Measurements from ENCODE around the gene NPHP4.

NPHP4 gene

DNA sequence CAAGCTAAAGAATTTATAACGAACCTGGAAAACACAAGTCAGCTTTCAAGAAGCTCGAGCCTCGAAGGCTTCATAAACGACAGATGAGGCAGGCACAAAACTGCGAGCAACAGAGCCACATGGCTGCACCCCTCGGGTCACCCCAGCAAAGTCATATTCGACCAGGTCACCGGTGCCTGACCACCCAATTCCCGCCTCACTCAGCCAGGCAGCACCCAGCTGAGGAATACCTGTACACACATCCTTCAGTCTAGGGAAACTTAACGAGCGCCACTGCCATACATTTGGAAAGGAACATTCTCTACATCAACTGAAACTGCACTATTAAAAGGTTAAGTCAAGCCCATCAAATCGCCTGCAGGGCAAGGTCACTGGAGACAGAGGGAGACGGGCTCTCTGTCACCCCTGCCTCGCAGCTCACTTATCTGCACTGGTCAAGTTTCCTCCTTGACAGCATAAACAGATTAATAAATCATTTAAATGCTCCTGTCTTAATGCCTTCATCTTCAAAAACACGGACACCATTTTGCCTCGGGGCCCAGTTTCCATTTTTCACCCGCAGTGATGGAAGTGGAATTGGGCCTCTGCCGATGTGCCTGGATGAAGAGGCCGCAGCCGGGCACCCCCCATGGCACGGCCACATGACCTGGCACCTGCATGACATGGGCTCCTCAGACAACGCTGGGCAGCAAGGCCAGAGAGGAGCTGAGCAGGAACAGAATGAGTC, 20.6 kb downstream of the NPHP4 start:
- no peak for DNase-seq (ENCODE audit: low read depth)

DNA sequence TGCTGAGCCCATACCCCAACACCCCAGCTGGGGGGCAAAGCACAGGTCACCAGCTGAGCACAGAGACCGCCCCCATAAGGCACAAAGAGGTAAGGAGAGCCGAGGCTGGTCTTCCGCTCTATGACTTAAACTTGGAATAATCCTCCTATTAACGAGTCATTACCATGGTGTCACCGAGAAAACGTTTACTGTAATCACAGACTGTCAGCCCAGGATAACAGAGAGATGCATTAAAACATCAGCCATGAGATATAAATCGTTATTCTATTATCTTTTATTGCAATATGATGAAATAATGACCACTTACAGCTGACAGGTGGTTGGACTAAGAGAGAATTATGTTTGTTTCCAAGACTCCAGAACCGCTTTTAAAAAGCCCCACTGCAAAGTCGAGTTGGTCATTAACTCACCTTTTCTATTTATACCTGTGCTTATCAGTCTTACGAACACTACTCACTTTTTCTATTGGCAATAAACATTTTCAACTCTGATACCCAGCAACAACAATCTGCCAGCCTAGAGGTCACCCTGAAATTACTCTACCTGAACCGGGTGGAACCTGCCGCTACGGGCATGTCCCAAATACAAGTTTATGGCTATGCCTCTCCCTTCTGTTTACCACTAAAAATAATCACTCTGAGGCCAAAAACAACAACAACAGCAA, 21.5 kb downstream of the NPHP4 start:
- DNase-seq (ENCODE audit: low read depth) = no peak

DNA sequence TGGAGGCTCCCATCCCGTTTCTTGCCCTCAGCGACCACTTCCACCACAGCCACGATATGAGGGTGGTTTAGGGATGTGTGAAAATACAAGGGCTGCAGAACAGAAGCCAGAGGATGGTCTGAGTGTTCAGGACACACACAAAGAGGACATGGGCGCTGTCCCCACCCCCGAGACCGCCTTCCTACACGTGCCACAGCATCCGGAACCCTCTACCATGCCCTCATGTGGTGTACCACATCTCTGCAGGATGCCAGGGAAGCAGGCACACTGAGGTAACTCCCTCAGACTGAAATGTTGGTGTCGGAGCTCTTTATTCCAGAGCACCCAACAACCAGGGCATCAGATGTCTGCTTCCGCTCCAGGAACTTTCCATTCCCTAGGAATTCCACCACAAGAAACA, 23.1 kb downstream of the NPHP4 start:
- DNase-seq (ENCODE audit: low read depth) = no peak

DNA sequence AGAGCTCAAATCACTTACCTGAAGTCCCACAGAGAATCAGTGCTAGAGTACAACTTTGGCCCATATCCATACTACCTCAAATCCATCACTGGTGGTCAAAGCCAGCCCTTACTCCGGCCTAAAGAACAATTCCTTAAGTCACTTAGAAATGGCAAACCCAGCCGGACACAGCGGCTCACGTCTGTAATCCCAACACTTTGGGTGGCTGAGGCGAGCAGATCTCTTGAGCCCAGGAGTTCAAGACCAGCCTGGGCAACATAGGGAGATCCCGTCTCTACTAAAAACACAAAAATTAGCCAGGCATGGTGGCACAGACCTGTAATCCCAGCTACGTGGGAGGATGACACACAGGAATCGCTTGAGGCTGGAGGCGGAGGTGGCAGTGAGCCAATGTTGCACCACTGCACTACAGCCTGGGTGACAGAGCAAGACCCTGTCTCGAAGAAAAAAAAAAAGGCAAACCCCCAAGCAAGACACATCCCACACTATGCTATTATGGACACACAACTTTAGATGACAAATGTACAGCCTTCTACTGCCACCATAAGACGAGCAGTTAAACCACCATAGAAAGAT, 24.0 kb downstream of the NPHP4 start:
- no peak for DNase-seq (ENCODE audit: low read depth)

DNA sequence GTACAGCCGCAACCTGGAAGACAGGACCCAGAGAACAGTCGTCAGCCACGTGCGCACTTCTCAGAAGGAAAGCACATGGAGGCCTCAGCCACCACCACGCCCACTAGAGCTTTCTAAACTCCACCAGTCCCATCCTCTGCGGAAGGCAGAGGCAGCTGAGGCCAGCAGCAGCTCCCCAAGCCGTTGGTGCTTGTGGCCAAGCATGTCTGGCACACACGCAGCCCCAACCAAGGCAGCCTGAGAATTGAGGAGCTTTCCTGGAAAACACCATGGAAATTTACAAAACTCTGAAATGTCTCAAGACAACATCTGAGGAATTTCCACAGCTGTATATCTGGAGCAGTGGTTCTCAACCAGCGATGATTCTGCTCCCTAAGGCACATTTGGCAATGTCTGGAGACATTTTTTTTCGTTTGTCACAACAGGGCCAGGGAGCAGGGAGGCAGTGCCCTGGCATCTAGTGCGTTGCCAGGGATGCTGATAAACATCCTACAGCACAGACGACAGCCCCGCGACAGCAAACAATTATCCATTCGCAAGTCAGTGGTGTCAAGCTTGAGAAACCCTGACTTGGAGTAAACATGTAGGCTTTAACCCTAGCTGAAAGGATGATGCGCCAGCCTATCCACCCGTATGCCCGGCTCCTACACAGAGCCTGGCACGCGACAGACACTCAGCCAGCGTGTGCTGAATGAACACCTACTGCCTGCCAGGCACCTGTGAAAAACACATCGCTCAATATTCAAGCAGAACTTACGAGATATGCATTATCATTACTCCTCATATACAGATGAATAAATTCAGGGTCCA, 24.7 kb downstream of the NPHP4 start:
- DNase-seq (ENCODE audit: low read depth) = no peak

DNA sequence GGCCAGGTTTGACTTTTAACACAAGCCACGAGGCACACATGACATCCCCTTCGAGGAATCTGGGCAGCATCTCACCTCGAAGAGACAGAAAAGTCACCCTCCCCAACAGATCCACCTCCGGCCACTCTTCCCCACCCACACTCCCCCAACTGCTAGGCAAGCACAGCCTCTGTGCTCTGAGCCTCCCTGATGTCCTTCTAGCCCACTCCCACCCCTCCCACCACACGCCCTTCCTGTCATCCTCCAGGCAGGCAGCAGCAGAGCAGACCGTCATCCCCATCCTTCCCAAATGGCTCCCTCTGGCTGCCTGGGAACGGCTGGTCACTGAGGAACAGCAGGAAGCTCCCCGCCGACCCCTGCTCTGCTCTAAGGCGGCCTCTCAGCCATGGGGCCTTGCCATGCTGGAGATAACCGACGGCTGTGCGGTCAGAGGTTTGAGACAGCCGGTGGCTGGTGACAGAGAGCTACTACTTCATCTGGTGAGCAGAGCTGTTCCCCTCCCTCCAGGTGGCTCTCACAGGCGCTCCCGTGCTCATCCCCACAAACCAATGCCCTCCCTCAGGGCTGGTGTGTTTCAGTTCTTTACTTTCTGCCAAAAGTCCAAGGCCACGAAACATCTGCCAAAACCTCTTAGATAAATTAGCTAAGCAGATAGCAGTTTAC, 25.6 kb downstream of the NPHP4 start:
- DNase-seq (ENCODE audit: low read depth) = no peak

DNA sequence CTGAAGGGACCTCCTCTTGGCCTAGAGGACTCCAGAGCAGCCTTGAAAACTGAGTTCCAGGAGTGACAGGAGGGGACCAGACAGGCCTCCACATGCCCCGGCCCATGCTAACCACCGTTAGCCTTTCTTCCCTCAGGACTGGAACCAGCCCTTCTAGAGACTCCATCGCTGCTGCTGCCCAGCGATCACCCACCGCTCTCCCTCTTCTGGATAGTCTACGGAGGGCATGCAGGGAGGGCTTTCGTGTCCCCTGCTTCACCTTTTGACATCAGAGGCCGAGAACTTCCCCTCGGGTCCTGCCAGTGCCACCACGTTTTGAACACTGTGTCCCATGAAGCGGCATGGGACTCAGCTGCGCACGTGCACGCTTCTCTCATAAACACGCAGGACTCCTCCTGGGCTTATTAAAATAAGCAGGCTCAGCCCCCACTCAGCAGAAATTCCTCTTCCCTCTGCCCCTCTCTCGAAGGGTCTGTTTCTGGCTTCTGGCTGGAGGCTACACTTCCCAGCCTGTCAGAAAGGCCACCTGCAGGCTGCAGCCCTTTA, 26.6 kb downstream of the NPHP4 start:
- DNase-seq (ENCODE audit: low read depth) = no peak

DNA sequence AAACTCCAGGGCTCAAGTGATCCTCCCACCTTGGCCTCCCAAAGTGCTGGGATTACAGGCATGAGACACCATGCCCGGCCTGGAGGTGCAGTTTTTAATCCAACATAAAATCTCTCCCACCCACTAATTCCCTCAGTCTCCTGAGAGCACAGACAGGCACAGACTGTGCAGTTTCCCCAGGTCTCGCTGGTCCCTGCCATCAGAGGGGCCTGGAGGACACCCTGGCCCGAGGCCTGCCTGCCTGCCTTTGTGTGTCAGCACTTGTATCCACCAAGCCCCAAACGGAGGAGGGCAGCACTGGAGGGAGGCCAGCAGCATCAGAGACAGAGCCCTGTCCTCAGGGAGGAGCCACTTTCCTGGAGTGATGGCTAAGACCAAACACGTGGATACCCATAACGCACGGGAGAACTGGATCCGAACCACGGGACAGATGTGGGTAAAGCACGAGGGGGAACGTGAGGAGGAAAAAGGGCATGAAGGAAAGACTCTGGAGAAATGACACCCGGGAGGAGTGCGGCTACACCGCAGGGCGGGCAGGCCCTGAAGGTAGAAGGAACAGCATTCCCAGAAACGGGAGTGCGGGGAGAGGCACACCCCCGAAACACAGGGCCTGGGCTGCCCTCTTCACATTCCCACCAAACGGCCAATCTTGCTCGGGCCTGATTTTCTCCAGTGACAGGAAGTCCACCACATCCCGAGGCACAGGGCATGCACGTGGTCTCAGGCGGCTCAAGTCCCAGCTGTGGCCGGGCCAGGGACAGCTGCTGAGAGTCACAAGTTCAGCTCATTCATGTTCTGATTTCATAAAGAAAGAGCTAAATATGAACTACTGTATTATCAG, 29.7 kb downstream of the NPHP4 start:
- no peak for DNase-seq (ENCODE audit: low read depth)

DNA sequence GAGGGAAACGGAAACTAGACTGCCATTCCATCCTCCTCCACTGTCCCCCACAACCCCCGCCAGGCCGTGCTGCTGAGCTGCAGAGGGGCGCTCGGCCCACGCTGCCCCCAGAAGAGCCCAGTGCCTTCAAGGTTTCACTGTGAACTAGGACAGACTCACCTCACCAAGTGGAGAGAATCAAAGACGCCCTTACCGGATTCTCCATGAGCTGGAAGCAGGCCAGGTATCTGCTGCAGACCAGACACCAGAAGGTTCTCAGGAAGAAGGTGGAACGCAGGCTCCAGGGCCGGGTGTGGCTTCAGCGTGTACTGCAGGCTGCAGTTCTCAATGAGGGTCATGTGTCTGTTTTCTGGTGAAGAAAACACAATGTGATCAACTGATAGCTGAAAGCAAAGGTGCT, 30.6 kb downstream of the NPHP4 start:
- no peak for DNase-seq (ENCODE audit: low read depth)

DNA sequence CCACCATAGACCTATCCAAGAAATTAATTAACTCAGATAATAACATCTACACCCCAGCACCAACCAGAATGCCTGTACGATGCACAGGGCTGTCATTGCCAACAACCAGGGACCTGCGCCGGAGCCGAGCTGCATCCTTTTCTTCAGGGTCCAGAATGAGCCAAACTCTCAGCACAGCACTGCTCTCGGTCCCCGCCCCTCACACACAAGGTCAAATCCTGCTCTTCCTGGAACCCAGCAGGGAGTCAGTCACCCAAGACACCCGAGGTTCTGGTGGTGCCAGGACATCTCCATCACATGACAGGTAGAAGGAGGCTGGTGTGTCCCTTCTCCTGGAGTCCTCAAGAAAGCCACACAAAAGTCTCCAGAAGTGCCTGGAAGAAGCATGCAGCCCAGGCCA, 31.9 kb downstream of the NPHP4 start:
- no peak for DNase-seq (ENCODE audit: low read depth)

DNA sequence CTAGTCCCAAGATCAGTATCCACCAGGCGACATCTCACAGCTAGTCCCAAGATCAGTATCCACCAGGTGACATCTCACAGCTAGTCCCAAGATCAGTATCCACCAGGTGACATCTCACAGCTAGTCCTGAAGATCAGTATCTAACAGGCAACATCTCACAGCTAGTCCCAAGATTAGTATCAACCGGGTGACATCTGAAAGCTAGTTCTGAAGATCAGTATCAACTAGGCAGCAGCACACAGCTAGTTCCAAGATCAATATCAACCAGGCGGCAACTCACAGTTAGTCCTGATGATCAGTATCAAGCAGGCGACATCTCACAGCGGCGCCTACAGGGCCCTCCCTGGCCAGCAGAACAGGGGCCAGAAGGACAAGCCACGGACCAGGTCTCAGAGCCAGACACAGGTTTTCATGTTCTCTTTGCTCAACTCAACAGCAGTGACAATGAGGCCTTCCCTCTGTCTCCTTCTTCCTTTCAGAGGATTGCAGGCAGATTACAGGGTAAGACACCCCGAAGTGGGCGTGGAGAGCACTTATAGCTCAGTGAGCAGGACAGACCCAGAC, 32.5 kb downstream of the NPHP4 start:
- no peak for DNase-seq (ENCODE audit: low read depth)

DNA sequence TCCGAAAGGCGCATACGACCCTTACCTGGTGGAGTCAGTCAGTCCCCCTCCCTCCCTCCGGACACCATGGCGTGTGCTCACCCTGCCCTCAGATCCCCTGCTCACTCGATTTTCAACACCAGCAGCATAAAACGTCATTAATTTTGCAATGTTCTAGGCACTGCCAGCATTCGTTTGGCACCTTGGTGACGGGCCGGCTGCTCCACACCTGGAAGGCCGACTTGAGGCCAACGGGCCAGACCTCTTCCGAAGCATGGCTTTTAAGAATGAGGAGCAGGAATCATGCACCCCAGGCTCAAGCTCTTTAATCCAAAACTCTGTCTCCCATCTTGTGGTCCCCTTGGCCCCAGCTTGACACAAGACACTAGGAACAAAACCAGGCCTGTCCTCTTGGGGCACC, 33.1 kb downstream of the NPHP4 start:
- DNase-seq (ENCODE audit: low read depth) = no peak

DNA sequence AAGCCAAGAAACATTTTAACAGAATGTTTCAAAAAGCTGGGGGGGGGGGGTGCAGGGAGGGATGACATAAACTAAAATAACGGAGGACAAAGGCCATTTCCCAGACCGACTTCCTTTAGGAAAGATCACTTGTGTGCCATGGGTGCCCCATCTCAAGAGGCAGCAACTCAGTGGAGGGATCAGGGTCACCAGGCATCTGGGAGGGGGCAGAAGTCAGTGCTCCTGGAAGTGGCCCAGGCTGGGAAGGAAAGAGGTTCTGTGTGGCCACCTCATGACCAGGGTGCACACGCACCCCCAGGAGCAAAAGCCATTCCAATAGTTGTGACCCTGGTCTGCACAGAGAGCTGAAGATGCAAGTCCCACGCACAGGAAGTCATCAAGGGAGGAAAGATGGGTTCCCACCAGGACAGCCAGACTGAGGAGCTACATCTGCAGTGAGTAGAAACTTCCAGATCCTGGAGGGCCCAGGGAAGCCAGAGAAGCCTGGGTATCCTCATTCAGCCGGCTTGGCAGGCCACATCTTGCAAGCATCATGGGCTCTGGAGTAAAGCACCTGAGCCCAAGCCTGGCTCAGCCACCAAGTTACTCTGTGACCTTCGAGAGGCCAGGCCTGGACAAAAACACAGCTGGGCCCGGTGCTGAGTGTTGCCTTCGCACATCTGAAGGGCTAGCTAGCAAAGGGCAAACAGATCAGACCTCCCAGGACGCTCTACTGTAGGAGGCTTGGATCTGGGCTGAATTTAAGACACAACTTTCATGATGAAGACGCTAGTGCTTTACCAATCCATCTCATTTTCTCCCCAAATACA, 36.0 kb downstream of the NPHP4 start:
- no peak for DNase-seq (ENCODE audit: low read depth)

DNA sequence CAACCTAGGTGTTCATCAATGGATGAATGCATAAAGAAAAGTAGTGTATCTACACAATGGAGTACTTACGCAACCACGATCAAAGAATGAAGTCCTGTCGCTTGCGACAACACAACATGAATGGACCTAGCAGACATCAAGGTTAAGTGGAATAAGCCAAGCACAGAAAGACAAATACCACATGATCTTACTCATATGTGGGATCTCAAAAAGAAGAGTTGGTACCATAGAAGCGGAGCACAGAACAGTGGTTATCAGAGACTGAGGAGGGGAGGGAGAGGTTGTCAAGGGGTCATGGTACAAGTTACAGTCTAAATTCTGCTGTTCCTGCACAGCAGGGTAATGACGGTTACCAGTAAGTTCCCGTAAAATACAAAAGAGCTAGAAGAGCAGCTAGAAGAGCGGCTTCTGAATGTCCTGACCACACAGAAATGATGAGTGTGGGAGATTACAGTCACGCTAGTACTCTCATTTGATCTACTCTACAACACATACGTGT, 36.7 kb downstream of the NPHP4 start:
- no peak for DNase-seq (ENCODE audit: low read depth)

DNA sequence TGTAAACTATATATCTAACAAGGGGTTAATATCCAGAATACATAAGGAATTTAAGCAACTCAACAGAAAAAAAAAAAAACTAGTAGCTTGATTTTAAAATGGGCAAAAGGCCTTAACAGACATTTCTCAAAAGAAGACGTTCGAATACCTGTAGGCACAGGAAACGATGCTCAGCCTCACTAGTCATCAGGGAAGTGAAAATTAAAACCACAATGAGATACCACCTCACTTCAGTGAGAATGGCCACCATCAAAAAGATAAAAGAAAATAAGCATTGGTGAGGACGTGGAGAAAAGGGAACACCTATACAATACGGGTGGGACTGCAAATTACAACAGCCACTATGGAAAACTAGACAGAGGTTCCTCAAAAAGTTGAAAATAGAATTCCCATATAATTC, 37.3 kb downstream of the NPHP4 start:
- DNase-seq (ENCODE audit: low read depth) = no peak

DNA sequence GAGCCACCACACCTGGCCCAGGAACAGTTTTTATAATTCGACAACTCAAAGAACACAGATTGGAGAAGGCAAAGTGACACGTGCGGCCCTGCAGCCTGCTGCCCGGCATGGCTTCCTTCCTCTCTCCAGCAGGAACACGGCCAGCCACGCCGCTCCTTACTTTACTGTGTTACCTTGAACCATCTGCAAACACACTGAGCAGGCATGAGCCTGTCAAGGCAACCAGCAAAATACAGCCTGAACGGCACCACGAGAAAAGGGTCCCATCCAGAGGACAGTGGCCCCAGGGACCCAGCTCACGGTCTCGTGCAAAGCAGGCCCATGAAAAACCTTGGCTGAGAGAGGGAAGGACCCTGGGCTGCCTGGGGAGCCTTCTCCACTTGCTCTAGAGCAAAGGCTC, 38.8 kb downstream of the NPHP4 start:
- DNase-seq (ENCODE audit: low read depth) = no peak

DNA sequence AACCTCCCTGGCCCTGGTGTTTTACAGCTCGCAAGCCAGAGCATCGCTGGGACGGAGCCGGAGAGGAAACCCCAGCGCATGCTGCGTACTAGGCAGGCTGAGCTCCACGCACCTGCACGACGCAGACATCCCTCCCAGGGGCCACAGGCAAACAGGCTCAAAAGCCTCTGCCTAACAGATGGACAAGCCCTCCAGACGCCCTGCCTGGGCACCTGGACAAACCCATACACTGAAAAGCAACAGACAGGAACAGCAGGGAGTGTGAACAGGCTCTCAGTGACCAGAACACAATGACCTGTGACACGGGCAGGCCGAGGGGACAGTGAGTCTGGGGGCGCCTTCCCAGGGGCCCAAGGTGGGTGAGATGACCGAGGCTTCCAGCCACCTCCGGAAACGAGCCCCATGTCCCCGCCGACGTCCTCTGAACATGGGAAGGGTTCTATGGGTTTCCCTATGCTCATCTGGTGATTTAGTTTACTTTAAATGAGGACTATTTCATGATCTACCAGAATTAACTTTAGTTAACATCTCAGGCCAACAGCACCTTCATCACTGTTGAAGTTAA, 40.3 kb downstream of the NPHP4 start:
- no peak for DNase-seq (ENCODE audit: low read depth)

DNA sequence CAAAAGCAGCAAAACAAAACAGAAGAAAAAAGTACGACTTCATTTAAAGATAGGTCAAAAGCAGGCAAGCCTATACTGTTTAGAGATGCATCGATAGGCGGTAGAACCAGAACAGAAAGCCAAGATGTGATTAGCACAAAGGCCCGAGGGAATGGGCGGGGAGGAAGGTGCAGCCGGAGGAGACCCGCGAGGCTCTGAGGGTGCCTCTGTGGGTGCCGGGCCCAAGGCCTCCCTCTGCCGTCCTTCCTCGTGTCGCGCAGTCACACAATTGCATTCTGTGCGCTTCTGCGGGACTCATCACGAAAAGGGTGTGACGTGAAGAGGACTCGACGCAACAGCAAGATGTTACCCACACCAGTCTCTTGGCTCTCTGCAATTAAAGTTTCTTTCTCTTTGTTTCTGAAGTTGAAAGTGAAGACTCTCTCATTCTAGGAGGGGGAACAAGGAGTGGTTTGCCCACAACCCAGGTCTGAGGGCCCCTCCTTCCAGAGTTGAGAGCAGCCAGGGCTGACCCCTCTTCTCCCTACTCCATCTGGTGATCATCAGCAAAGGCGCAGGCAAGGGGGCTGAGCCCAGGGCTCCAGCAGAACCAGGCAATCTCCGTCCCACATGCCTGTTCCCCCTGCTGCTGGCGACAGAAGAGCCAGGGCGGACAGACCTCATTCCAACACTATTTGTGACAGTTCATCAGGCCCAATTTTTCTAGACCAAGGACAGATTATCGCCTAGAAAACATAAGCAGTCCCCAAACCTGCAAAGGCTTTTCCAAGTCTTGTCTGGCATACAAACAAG, 41.0 kb downstream of the NPHP4 start:
- no peak for DNase-seq (ENCODE audit: low read depth)

All from GM04503 (cell line).